Measurements from ENCODE around the gene TNS1.

DNA sequence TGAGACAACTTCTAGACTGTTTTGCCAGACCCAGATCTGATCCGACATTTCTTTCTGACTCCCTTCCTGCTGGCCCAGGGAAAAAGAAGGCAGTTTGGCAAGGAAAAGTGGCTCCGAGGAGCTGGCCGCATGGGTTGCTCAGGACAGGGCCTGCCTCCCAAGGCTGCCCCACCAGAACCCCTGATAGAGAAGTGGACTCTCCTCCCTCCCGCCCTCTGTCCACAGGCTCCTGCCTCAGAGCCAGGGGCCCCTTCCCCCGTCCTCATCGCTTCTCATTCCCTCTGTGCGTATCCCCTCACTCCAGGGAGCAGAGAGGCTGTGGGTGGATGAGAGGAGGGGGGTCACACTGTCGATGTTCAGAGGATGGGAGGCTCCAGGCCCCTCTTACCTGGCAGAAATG lies 110.2 kb downstream of the TNS1 start:
- TF ChIP-seq, protein P1, sequence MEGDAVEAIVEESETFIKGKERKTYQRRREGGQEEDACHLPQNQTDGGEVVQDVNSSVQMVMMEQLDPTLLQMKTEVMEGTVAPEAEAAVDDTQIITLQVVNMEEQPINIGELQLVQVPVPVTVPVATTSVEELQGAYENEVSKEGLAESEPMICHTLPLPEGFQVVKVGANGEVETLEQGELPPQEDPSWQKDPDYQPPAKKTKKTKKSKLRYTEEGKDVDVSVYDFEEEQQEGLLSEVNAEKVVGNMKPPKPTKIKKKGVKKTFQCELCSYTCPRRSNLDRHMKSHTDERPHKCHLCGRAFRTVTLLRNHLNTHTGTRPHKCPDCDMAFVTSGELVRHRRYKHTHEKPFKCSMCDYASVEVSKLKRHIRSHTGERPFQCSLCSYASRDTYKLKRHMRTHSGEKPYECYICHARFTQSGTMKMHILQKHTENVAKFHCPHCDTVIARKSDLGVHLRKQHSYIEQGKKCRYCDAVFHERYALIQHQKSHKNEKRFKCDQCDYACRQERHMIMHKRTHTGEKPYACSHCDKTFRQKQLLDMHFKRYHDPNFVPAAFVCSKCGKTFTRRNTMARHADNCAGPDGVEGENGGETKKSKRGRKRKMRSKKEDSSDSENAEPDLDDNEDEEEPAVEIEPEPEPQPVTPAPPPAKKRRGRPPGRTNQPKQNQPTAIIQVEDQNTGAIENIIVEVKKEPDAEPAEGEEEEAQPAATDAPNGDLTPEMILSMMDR (IDR thresholded peaks at IDR 0.05): no peak
- no peak for TF ChIP-seq POLR2A (IDR thresholded peaks at IDR 0.05)

Measured in thyroid gland (tissue), 4 donors.